HFFc6 (cell line): Measurements from ENCODE around the gene TOMM7. TPM values are rescaled to one million over a fixed set of nuclear protein-coding genes. Genes with fewer than 3 reads are reported as not detected.

Experiments
- DNase-seq: peaks from one replicate; pipeline ENCODE4 v3.0.0-alpha.2; 2018
- H3K27ac Mint-ChIP-seq: 2 replicates; pipeline ENCODE4 v1.8.0; 2020; ENCODE audit warnings: mild to moderate bottlenecking, mixed read lengths
- H3K27me3 Mint-ChIP-seq: 2 replicates; pipeline ENCODE4 v1.8.0; 2021; ENCODE audit warnings: mild to moderate bottlenecking, moderate library complexity, mixed read lengths; ENCODE audit not compliant: insufficient read depth
- H3K36me3 Mint-ChIP-seq: 2 replicates; pipeline ENCODE4 v1.8.0; 2021; ENCODE audit warnings: low read depth, mixed read lengths
- H3K4me1 Mint-ChIP-seq: 2 replicates; pipeline ENCODE4 v1.8.0; 2020; ENCODE audit warnings: low read depth, mixed read lengths
- H3K4me3 Mint-ChIP-seq: 2 replicates; pipeline ENCODE4 v1.8.0; 2020; ENCODE audit warnings: mild to moderate bottlenecking, moderate library complexity, mixed read lengths
- H3K9me3 Mint-ChIP-seq: 2 replicates; pipeline ENCODE4 v1.8.0; 2020; ENCODE audit warnings: mild to moderate bottlenecking, mixed read lengths
- long read RNA-seq: library from polyadenylated mRNA; unstranded; transcript quantifications from one replicate; pipeline ENCODE4 v2.0.0, GENCODE V29; 2019
- total RNA-seq, 6 experiments: library from RNA; stranded (reverse); fragmentation: NEBNext Ultra II Directional; extraction: Animal tissue kit (Norgen Biotek cat#: 25700); gene quantifications; 2 replicates in 1 of 6; 3 replicates in 5 of 6; pipeline ENCODE4 v1.2.3, GENCODE V29; 2021
- TF ChIP-seq, protein P1 (sequence below): fragments of 200-600 bp; sonication (generic); IDR thresholded peaks from 2 replicates; pipeline ENCODE4 v1.5.0; 2021; ENCODE audit warnings: antibody characterized with exemption, mild to moderate bottlenecking

The TOMM7 gene
- total RNA-seq = 100 to 1,000 TPM; 234 to 372 (median 324) TPM
- long read RNA-seq, transcript TOMM7-201 (3 exons, 778 nt) = major isoform, 288 of 294 reads
- long read RNA-seq, partial matches to known transcripts = 0 of 294 reads
- long read RNA-seq, other reads (novel, unspliced or antisense) = 4 of 294 reads

DNA sequence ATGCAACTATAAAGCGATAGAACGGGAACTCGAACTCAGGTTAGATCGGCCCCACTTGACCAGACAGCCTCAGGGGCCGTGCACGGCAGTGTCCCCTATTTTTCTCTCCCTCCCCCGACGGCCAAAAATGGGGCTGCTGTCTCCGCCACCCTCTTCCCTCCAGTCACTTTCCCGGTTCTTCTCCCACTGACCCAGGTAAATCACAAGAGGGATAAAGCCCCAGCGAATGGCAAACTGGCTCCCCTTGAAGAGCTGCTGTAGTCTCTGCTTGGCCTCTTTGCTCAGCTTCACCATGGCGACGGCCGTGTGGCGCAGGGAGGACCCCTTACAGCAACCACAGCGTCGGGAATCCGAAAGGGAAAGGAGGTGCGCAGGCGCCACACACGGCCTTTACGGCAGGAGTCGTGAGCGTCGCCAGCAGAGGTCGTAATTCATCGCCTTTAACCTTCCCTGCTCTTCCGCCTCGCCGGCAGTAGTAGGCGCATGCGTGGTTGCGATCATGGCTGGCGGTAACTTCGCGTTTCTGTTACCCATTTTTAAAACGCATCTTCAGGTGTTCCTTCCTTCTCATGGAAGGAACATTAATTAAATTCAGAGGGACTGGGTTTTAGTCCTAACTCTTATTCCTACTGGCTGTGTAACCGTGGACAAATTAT, at the start of gene TOMM7:
TSS of gene TOMM7 (minus strand) at position 364 of the 656 bp plus-strand sequence. CDS start at position 294, 70 bp downstream.
- peak; percentile 90 for DNase-seq
- Mint-ChIP-seq H3K27me3 (no peaks in the 10 kb centered on the region; the same call in none of the 2 replicates), H3K36me3 (peaks cover 32% of the 10 kb centered on the region), H3K4me1 (peaks cover 36% of the 10 kb centered on the region), H3K27ac (peak within 1 kb of the TSS; percentile 98), H3K9me3 (no peaks in the 10 kb centered on the region), H3K4me3 (peak within 1 kb of the TSS; percentile 97)
- TF ChIP-seq, protein P1, sequence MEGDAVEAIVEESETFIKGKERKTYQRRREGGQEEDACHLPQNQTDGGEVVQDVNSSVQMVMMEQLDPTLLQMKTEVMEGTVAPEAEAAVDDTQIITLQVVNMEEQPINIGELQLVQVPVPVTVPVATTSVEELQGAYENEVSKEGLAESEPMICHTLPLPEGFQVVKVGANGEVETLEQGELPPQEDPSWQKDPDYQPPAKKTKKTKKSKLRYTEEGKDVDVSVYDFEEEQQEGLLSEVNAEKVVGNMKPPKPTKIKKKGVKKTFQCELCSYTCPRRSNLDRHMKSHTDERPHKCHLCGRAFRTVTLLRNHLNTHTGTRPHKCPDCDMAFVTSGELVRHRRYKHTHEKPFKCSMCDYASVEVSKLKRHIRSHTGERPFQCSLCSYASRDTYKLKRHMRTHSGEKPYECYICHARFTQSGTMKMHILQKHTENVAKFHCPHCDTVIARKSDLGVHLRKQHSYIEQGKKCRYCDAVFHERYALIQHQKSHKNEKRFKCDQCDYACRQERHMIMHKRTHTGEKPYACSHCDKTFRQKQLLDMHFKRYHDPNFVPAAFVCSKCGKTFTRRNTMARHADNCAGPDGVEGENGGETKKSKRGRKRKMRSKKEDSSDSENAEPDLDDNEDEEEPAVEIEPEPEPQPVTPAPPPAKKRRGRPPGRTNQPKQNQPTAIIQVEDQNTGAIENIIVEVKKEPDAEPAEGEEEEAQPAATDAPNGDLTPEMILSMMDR = peak; percentile 82

DNA sequence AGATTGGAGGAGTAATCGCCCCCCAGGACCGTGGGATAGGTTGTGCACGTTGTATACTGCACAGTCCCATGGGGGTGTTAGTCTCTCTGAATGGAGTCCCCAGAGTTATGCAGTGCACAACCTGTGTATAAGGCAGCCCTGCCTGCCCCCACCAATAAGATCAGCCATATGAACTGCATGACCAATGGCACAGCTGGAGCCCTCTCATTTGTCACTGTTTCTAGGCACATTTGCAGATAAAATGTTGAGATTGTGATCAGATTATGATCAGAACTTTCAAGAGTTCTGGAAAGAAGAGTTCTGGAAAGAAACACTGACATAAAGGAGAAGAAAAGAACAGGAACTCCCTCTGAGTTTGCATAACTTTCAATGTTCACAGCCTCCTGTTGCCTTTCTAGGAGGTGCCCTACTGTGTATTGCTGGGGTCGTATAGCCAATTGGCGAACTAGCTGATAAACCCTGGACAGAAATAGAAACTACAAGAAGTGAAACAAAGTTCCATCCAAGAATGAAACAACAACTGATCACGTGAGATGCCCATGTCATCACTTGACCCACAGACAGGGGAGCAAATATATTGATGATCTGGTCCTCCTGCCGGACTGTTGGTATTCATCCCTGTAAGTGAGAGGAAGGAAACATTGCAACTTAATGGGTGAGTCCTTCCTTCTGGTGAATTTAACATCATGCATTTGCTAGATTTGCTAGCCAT, 49.6 kb upstream of the TOMM7 start:
- Mint-ChIP-seq H3K27me3 (peaks cover 9% of the 10 kb centered on the region; the same call in 1 of the 2 replicates), H3K36me3 (peaks cover 31% of the 10 kb centered on the region), H3K4me1 (peaks cover 16% of the 10 kb centered on the region), H3K4me3 (no peak overlapping the region), H3K9me3 (no peaks in the 10 kb centered on the region), H3K27ac (no peak overlapping the region)
- no peak for DNase-seq
- TF ChIP-seq, protein P1 = no peak

DNA sequence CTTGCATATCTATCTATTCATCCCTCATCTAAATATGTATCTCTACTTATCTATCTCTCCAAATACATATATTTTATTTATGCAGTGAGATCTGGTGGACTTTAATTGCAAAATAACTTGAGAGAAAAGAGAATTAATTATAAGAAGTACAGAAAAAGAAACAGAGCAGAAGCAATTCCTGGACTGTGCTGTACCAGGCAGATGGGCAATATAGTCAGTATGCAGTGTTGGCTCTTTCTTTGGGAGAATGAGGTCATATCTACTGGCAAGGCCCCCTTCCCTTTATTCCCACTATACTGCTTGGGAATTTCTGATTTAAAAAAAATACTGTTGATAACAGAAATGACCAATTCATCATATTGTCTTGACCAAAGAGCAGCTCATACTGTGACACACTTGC, 49.0 kb upstream of the TOMM7 start:
- TF ChIP-seq, protein P1 = no peak
- Mint-ChIP-seq H3K27ac (no peak overlapping the region), H3K36me3 (peaks cover 31% of the 10 kb centered on the region)

DNA sequence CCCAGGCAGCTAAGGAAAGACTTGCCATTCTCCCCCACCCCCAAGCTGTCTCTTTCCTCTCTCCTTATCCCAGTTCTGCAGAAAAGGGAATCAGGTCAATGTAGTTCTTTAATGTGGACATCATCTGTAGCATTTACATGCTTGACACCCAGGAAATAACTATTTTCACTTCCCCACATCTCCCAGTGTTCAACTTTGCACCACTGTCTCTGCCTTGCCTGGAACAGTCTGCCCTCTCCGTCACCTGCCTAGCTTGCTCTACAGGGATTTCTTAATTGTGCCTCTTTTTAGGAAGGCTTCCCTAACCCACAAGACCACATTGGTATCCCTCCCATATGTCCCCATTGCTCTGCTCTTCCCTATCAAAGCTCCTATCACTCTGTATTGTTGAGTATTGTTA, 45.9 kb upstream of the TOMM7 start:
- TF ChIP-seq, protein P1 = no peak
- peaks cover 10% of the 10 kb centered on the region; the same call in 1 of the 2 replicates for H3K27me3 Mint-ChIP-seq
- no peaks in the 10 kb centered on the region for H3K9me3 Mint-ChIP-seq
- peaks cover 44% of the 10 kb centered on the region for H3K36me3 Mint-ChIP-seq
- peak overlapping the region; percentile 95; the same call in 1 of the 2 replicates for H3K27ac Mint-ChIP-seq
- no peak overlapping the region for H3K4me3 Mint-ChIP-seq
- H3K4me1 Mint-ChIP-seq = peaks cover 52% of the 10 kb centered on the region
- DNase-seq = no peak

More for the DNA sequence above, 49.0 kb upstream of the TOMM7 start:
- Mint-ChIP-seq H3K4me1 (peaks cover 22% of the 10 kb centered on the region), H3K27me3 (peaks cover 9% of the 10 kb centered on the region; the same call in 1 of the 2 replicates), H3K4me3 (no peak overlapping the region), H3K9me3 (no peaks in the 10 kb centered on the region)
- no peak for DNase-seq

DNA sequence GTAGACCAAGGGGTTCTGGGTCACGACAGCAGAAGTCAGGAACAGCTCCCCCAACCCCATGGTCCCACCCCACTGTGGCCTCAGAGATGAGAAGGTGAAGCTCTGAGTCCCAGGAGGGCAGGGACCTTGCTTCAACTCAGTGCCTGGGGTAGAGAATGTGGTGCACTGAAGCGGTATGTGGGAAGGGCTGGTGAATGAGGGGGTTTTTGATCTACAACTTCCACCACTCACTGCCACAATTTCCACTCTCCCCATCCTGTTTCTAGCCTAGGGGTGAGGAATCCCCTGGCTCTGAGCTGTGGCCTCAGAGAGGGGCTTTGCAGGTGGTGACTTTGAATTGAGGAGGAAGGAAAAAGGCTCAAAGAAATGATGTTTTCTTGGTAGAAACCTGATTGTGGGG, 44.9 kb upstream of the TOMM7 start:
- H3K27ac Mint-ChIP-seq = peak overlapping the region; percentile 95

More for the DNA sequence above, 44.9 kb upstream of the TOMM7 start:
- Mint-ChIP-seq H3K4me1 (peaks cover 61% of the 10 kb centered on the region), H3K27me3 (peaks cover 10% of the 10 kb centered on the region; the same call in 1 of the 2 replicates), H3K4me3 (peak overlapping the region; percentile 63), H3K9me3 (no peaks in the 10 kb centered on the region), H3K36me3 (peaks cover 52% of the 10 kb centered on the region)
- TF ChIP-seq, protein P1 = no peak
- DNase-seq = no peak
